NCI-H187 (cell line): ENCODE results near the gene TMEM198.
A peak's percentile ranks its signal among the peaks of the same experiment; 100 is the strongest.

Source experiments
- DNase-seq, 2 experiments: peaks; one replicate each; lab custom pipeline; 2025; lab: John Stamatoyannopoulos, UW

The TMEM198 gene

GRCh38 chr2:219543596-219544358, at the start of gene TMEM198, which contains the start of gene CHPF:
Gene TMEM198 (plus strand): TSS chr2:219544028. CDS start chr2:219544728, 700 bp downstream.
Gene CHPF (minus strand): TSS chr2:219543809. CDS start chr2:219543538, 271 bp downstream.
- DNase-seq: peak; percentile 64 to 94

GRCh38 chr2:219494952-219495530, 48.8 kb upstream of the TMEM198 start:
- no peak for DNase-seq

- no peak for DNase-seq
Measured at GRCh38 chr2:219495531-219496122, 48.2 kb upstream of the TMEM198 start.

GRCh38 chr2:219496247-219496824, 47.5 kb upstream of the TMEM198 start:
- no peak for DNase-seq

GRCh38 chr2:219496825-219497494, 46.9 kb upstream of the TMEM198 start:
- no peak for DNase-seq

GRCh38 chr2:219497495-219498279, 46.1 kb upstream of the TMEM198 start:
- no peak for DNase-seq

- peak; percentile 28 to 67 for DNase-seq
Measured at GRCh38 chr2:219498280-219499057, 45.4 kb upstream of the TMEM198 start, which contains the start of gene GMPPA. Gene GMPPA (plus strand): TSS chr2:219498891. CDS start chr2:219499976, 1,085 bp downstream.

- DNase-seq: no peak
Measured at GRCh38 chr2:219499058-219499307, 44.8 kb upstream of the TMEM198 start.

- no peak for DNase-seq
Measured at GRCh38 chr2:219499555-219499954, 44.3 kb upstream of the TMEM198 start.

- no peak for DNase-seq
Measured at GRCh38 chr2:219500135-219500534, 43.7 kb upstream of the TMEM198 start.

- no peak for DNase-seq
Measured at GRCh38 chr2:219501849-219502248, 42.0 kb upstream of the TMEM198 start.

GRCh38 chr2:219502618-219503017, 41.2 kb upstream of the TMEM198 start:
- DNase-seq: no peak

- no peak for DNase-seq
Measured at GRCh38 chr2:219505585-219505984, 38.2 kb upstream of the TMEM198 start.

- DNase-seq: no peak
Measured at GRCh38 chr2:219506153-219506801, 37.6 kb upstream of the TMEM198 start.

GRCh38 chr2:219506802-219507526, 36.9 kb upstream of the TMEM198 start:
- no peak for DNase-seq

- no peak for DNase-seq
Measured at GRCh38 chr2:219507581-219508443, 36.0 kb upstream of the TMEM198 start.

GRCh38 chr2:219508444-219508734, 35.4 kb upstream of the TMEM198 start:
- DNase-seq: no peak

GRCh38 chr2:219508971-219509779, 34.7 kb upstream of the TMEM198 start:
- DNase-seq: no peak
